ENCODE data around the gene CHRNB1. TPM values are rescaled to one million over a fixed set of nuclear protein-coding genes. Genes with fewer than 3 reads are reported as not detected.
A peak's percentile ranks its signal among the peaks of the same experiment; 100 is the strongest.

CHRNB1 gene
- total RNA-seq, 4 donors from 2014 or later: 7.8 to 16.0 (median 13.6) TPM

- no peak for TF ChIP-seq POLR2A (IDR thresholded peaks at IDR 0.05)
- TF ChIP-seq CTCF (IDR thresholded peaks at IDR 0.05): no peak
- peak in 1 of 2 donors; percentile 72 for DNase-seq (ENCODE audit: low spot score in 2 of 2)
- H3K4me3 ChIP-seq (ENCODE audit: low read depth, poor library complexity, severe bottlenecking): peak overlapping the region; percentile 22
- intact Hi-C loops (cut with DNase I; ENCODE audit: low total_unique reads): loop anchor here (10.0 kb wide), 1 partner anchor 127 kb away; the partner anchor contains the start of gene SENP3
- WGBS, 2 donors: 4 to 12% methylated on average over 36 to 48 of the region's 48 CpGs
Observed at GRCh38 chr17:7437950-7438614, 6.8 kb upstream of the CHRNB1 start.

- intact Hi-C loops (cut with DNase I; ENCODE audit: low total_unique reads): loop anchor here (10.0 kb wide), 1 partner anchor 126 kb away; the partner anchor contains the start of gene SENP3
- TF ChIP-seq CTCF (IDR thresholded peaks at IDR 0.05) (no peak), POLR2A (IDR thresholded peaks at IDR 0.05) (no peak)
- DNase-seq (ENCODE audit: low spot score in 2 of 2): no peak
- no peak overlapping the region for H3K4me3 ChIP-seq (ENCODE audit: low read depth, poor library complexity, severe bottlenecking)
- 28 to 35% methylated on average over 11 of the region's 11 CpGs for WGBS, 2 donors
Observed at GRCh38 chr17:7438656-7439460, 6.0 kb upstream of the CHRNB1 start.

- TF ChIP-seq CTCF (IDR thresholded peaks at IDR 0.05): no peak
- TF ChIP-seq POLR2A (IDR thresholded peaks at IDR 0.05): no peak
- intact Hi-C loops (cut with DNase I; ENCODE audit: low total_unique reads): loop anchor here (10.0 kb wide), 1 partner anchor 125 kb away; the partner anchor contains the start of gene SENP3
- DNase-seq (ENCODE audit: low spot score in 2 of 2): no peak
- peak within 1 kb of the TSS; percentile 22 for H3K4me3 ChIP-seq (ENCODE audit: low read depth, poor library complexity, severe bottlenecking)
- WGBS, 2 donors: 1 to 3% methylated on average over 16 to 50 of the region's 50 CpGs
Observed at GRCh38 chr17:7439462-7440112, 5.3 kb upstream of the CHRNB1 start, which contains the start of gene FGF11. Gene FGF11, plus strand, starts transcription at chr17:7439512. Its CDS starts 109 bp downstream, at chr17:7439621.

- 2 to 3% methylated on average over 44 to 45 of the region's 46 CpGs for WGBS, 2 donors
- H3K4me3 ChIP-seq (ENCODE audit: low read depth, poor library complexity, severe bottlenecking): peak overlapping the region; percentile 4
- peak in 1 of 2 donors; percentile 91 for DNase-seq (ENCODE audit: low spot score in 2 of 2)
- intact Hi-C loops (cut with DNase I; ENCODE audit: low total_unique reads): no loop called here
- TF ChIP-seq POLR2A (IDR thresholded peaks at IDR 0.05): no peak
- no peak for TF ChIP-seq CTCF (IDR thresholded peaks at IDR 0.05)
Observed at GRCh38 chr17:7440113-7440833, 4.6 kb upstream of the CHRNB1 start.

GRCh38 chr17:7440834-7441195 lies 4.0 kb upstream of the CHRNB1 start:
- TF ChIP-seq CTCF (IDR thresholded peaks at IDR 0.05): no peak
- TF ChIP-seq POLR2A (IDR thresholded peaks at IDR 0.05): no peak
- intact Hi-C loops (cut with DNase I; ENCODE audit: low total_unique reads): no loop called here
- no peak for DNase-seq (ENCODE audit: low spot score in 2 of 2)
- no peak overlapping the region for H3K4me3 ChIP-seq (ENCODE audit: low read depth, poor library complexity, severe bottlenecking)
- 7 to 21% methylated on average over 8 to 12 of the region's 12 CpGs for WGBS, 2 donors

Measured in lower leg skin (tissue), 4 donors.